T-helper 1 cell treated with Interleukin-12 subunit alpha and Interleukin-12 subunit beta and Interleukin-4 antibody, amounts not matched to agents 30 ng/mL and 1 ng/mL, for 36 hours (primary cell): ENCODE measurements around the gene CRY1. TPM values are rescaled to one million over a fixed set of nuclear protein-coding genes. Genes with fewer than 3 reads are reported as not detected.
"Not testable (repeated sequence)": the region's sequence is repeated elsewhere in the genome, so short reads cannot be mapped to it uniquely, and the experiment has no call there.

Experiments used
- intact Hi-C: fragments of 100-400 bp; cut with micrococcal nuclease; formaldehyde crosslinking; loops from one replicate; pipeline ENCODE4 v1.15.1; 2024
- total RNA-seq: library from RNA; stranded (reverse); gene quantifications from 2 replicates; pipeline ENCODE4 v1.2.3, GENCODE V29; 2022

The CRY1 gene
- total RNA-seq, 1 donor from 2014 or later, result 10.1 TPM

- intact Hi-C loops, result no loop called here
These were observed 76.3 kb downstream of the CRY1 start for GRCh38 chr12:107017042-107017441.

GRCh38 chr12:107014055-107014454 is 79.3 kb downstream of the CRY1 start:
- intact Hi-C loops, result no loop called here

GRCh38 chr12:107012736-107013425 is 80.5 kb downstream of the CRY1 start:
- intact Hi-C loops, result no loop called here

- intact Hi-C loops, result no loop called here
These were observed 81.8 kb downstream of the CRY1 start for GRCh38 chr12:107011519-107011918.

- intact Hi-C loops, result no loop called here
These were observed 85.9 kb downstream of the CRY1 start for GRCh38 chr12:107007411-107007810.

GRCh38 chr12:107002665-107003064 is 90.7 kb downstream of the CRY1 start:
- intact Hi-C loops, result not testable (repeated sequence)

GRCh38 chr12:106999446-106999845 is 93.9 kb downstream of the CRY1 start:
- intact Hi-C loops, result loop anchor here (5.0 kb wide), 1 partner anchor 853 kb away; no protein-coding TSS in a partner anchor

GRCh38 chr12:106997916-106998315 is 95.4 kb downstream of the CRY1 start:
- intact Hi-C loops, result loop anchor here (5.0 kb wide), 1 partner anchor 854 kb away; no protein-coding TSS in a partner anchor

- intact Hi-C loops, result loop anchor here (5.0 kb wide), 1 partner anchor 856 kb away; no protein-coding TSS in a partner anchor
These were observed 97.2 kb downstream of the CRY1 start for GRCh38 chr12:106996102-106996501.

GRCh38 chr12:106994579-106995220 is 98.6 kb downstream of the CRY1 start:
- intact Hi-C loops, result loop anchor here (5.0 kb wide), 1 partner anchor 858 kb away; no protein-coding TSS in a partner anchor

GRCh38 chr12:106987846-106988245 is 105.5 kb downstream of the CRY1 start:
- intact Hi-C loops, result loop anchor here (1.0 to 10.0 kb wide), 14 partner anchors 33 to 1867 kb away; partner anchors contain the start of genes CRY1, ISCU, POLR3B and PRDM4

- intact Hi-C loops, result loop anchor here (1.0 to 10.0 kb wide), 14 partner anchors 32 to 1868 kb away; partner anchors contain the start of genes CRY1, ISCU, POLR3B and PRDM4
These were observed 106.5 kb downstream of the CRY1 start, which contains the start of gene MTERF2 for GRCh38 chr12:106986625-106987389. Gene MTERF2, minus strand, starts transcription at chr12:106987146. Its CDS starts 8,432 bp downstream, at chr12:106978714.

GRCh38 chr12:106986135-106986534 is 107.2 kb downstream of the CRY1 start:
- intact Hi-C loops, result loop anchor here (2.0 to 10.0 kb wide), 8 partner anchors 71 to 1869 kb away; partner anchors contain the start of genes ISCU, PWP1, RIC8B and SART3

- intact Hi-C loops, result loop anchor here (5.0 to 10.0 kb wide), 6 partner anchors 211 to 1869 kb away; partner anchors contain the start of genes ISCU, PWP1, RIC8B and SART3
These were observed 107.9 kb downstream of the CRY1 start for GRCh38 chr12:106985479-106985878.

GRCh38 chr12:106984588-106985137 is 108.7 kb downstream of the CRY1 start:
- intact Hi-C loops, result loop anchor here (5.0 to 10.0 kb wide), 6 partner anchors 210 to 1870 kb away; partner anchors contain the start of genes ISCU, PWP1, RIC8B and SART3

GRCh38 chr12:106982229-106982628 is 111.1 kb downstream of the CRY1 start:
- intact Hi-C loops, result loop anchor here (10.0 kb wide), 5 partner anchors 207 to 1873 kb away; partner anchors contain the start of genes PWP1, RIC8B and SSH1

- intact Hi-C loops, result loop anchor here (10.0 kb wide), 5 partner anchors 207 to 1873 kb away; partner anchors contain the start of genes PWP1, RIC8B and SSH1
These were observed 111.6 kb downstream of the CRY1 start for GRCh38 chr12:106981788-106982187.

GRCh38 chr12:106980944-106981343 is 112.4 kb downstream of the CRY1 start:
- intact Hi-C loops, result loop anchor here (10.0 kb wide), 5 partner anchors 206 to 1874 kb away; partner anchors contain the start of genes PWP1, RIC8B and SSH1

- intact Hi-C loops, result loop anchor here (1.0 kb wide), 1 partner anchor 8 kb away; no protein-coding TSS in a partner anchor
These were observed 115.1 kb downstream of the CRY1 start for GRCh38 chr12:106978035-106978800.

GRCh38 chr12:106976668-106977067 is 116.7 kb downstream of the CRY1 start:
- intact Hi-C loops, result no loop called here
